Panc1 (cell line): ENCODE measurements around the gene FOLR3.

Source experiments
- POLR2AphosphoS5 ChIP-seq: IDR thresholded peaks from 2 replicates; pipeline ENCODE4 v1.6.1; 2012; ENCODE audit warnings: mild to moderate bottlenecking, low read depth, low read length, moderate library complexity
- TCF7L2 ChIP-seq: IDR thresholded peaks from 2 replicates; pipeline ENCODE4 v1.6.1; 2011; ENCODE audit warnings: mild to moderate bottlenecking, low read depth, low read length, inconsistent platforms
- TF ChIP-seq, protein P1 (sequence below): fragments of 450-650 bp; IDR thresholded peaks from 2 replicates; pipeline ENCODE4 v1.5.1; 2017; ENCODE audit warnings: mild to moderate bottlenecking
- TF ChIP-seq, protein P2 (sequence below), 2 experiments: IDR thresholded peaks; 2 replicates each; pipeline ENCODE4 v1.6.1; 2011 to 2012; ENCODE audit warnings: low read depth in 2 of 2, control low read depth in 1 of 2, low read length in 1 of 2, mild to moderate bottlenecking in 1 of 2, moderate library complexity in 1 of 2; ENCODE audit not compliant: insufficient read depth in 1 of 2

DNA sequence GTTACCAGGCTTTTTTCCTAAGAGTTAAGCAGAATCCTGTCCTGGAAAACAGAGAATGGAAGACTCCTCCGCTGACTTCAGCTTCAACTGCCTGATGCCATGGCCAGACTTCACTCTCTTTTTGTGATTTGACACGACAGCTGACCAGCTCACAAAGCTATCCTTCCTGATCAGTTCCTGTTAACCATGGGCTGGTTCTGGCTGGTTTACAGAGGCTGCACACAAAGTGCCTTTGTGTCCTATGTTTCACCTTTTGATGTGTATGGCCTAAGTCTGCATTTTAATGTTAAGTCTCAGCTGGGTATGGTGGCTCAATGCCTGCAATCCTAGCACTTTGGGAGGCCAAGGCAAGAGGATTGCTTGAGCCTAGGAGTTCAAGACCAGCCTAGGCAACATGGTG lies 11.1 kb downstream of the FOLR3 start:
- TF ChIP-seq POLR2AphosphoS5 (no peak), TCF7L2 (no peak)
- TF ChIP-seq, protein P1, sequence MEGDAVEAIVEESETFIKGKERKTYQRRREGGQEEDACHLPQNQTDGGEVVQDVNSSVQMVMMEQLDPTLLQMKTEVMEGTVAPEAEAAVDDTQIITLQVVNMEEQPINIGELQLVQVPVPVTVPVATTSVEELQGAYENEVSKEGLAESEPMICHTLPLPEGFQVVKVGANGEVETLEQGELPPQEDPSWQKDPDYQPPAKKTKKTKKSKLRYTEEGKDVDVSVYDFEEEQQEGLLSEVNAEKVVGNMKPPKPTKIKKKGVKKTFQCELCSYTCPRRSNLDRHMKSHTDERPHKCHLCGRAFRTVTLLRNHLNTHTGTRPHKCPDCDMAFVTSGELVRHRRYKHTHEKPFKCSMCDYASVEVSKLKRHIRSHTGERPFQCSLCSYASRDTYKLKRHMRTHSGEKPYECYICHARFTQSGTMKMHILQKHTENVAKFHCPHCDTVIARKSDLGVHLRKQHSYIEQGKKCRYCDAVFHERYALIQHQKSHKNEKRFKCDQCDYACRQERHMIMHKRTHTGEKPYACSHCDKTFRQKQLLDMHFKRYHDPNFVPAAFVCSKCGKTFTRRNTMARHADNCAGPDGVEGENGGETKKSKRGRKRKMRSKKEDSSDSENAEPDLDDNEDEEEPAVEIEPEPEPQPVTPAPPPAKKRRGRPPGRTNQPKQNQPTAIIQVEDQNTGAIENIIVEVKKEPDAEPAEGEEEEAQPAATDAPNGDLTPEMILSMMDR, result no peak
- TF ChIP-seq, protein P2, sequence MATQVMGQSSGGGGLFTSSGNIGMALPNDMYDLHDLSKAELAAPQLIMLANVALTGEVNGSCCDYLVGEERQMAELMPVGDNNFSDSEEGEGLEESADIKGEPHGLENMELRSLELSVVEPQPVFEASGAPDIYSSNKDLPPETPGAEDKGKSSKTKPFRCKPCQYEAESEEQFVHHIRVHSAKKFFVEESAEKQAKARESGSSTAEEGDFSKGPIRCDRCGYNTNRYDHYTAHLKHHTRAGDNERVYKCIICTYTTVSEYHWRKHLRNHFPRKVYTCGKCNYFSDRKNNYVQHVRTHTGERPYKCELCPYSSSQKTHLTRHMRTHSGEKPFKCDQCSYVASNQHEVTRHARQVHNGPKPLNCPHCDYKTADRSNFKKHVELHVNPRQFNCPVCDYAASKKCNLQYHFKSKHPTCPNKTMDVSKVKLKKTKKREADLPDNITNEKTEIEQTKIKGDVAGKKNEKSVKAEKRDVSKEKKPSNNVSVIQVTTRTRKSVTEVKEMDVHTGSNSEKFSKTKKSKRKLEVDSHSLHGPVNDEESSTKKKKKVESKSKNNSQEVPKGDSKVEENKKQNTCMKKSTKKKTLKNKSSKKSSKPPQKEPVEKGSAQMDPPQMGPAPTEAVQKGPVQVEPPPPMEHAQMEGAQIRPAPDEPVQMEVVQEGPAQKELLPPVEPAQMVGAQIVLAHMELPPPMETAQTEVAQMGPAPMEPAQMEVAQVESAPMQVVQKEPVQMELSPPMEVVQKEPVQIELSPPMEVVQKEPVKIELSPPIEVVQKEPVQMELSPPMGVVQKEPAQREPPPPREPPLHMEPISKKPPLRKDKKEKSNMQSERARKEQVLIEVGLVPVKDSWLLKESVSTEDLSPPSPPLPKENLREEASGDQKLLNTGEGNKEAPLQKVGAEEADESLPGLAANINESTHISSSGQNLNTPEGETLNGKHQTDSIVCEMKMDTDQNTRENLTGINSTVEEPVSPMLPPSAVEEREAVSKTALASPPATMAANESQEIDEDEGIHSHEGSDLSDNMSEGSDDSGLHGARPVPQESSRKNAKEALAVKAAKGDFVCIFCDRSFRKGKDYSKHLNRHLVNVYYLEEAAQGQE (IDR thresholded peaks at IDR 0.05; ENCODE audit: insufficient read depth in 1 of 2, low read depth in 2 of 2, low read length in 1 of 2), result no peak
